Psoas muscle (tissue), 8 donors: Measurements from ENCODE around the gene VWA8. TPM values are rescaled to one million over a fixed set of nuclear protein-coding genes. Genes with fewer than 3 reads are reported as not detected.

ENCODE experiments used
- ATAC-seq, 4 donors: fragments of 200-7000 bp; cut with Tn5 transposase; one replicate each; pipeline ENCODE4 v1.9.1; 2020; ENCODE audit warnings: moderate library complexity in 3 of 4, mild to moderate bottlenecking in 2 of 4
- DNase-seq, 2 donors: peaks; one replicate each; pipeline ENCODE4 v3.0.0-alpha.2; 2020
- H3K27ac ChIP-seq: fragments of 200-600 bp; one replicate; pipeline ENCODE4 v1.8.0; 2022
- H3K27me3 ChIP-seq, 3 donors: fragments of 200-600 bp in 1 of 3; one replicate each; pipeline versions ENCODE4 v1.6.1 to v1.8.0; 2013 to 2022; ENCODE audit warnings: low read length in 2 of 3, mild to moderate bottlenecking in 2 of 3, moderate library complexity in 1 of 3; ENCODE audit not compliant: insufficient read depth in 3 of 3
- H3K36me3 ChIP-seq, 2 donors: fragments of 200-600 bp in 1 of 2; one replicate each; pipeline versions ENCODE4 v1.6.1 to v1.8.0; 2013 to 2022; ENCODE audit warnings: low read depth in 1 of 2, mild to moderate bottlenecking in 1 of 2, moderate library complexity in 1 of 2; ENCODE audit not compliant: insufficient read depth in 1 of 2
- H3K4me1 ChIP-seq: fragments of 200-600 bp; one replicate; pipeline ENCODE4 v1.8.0; 2022
- H3K4me3 ChIP-seq: fragments of 200-600 bp; one replicate; pipeline ENCODE4 v1.8.0; 2022; ENCODE audit warnings: mild to moderate bottlenecking
- H3K9me3 ChIP-seq: fragments of 200-600 bp; one replicate; pipeline ENCODE4 v1.8.0; 2022
- CTCF ChIP-seq: fragments of 200-600 bp; IDR thresholded peaks from one replicate; pipeline ENCODE4 v1.8.0; 2022; ENCODE audit warnings: antibody characterized with exemption
- WGBS, 3 donors: extraction: QIAGEN DNeasy Blood & Tissue Kit; methylation state at CpG; one replicate each; pipeline versions ENCODE4 v1.1.6 to v1.1.7; 2013; 5-methylcytosine and 5-hydroxymethylcytosine counted together
- intact Hi-C, 2 donors: fragments of 100-400 bp; cut with DNase I; formaldehyde crosslinking; loops; one replicate each; pipeline versions ENCODE4 v1.11.0 to v1.14.2; 2022
- polyA plus RNA-seq, 3 donors: library from polyadenylated mRNA; stranded (reverse); fragments of 200-250 nt; gene quantifications; one replicate each; pipeline ENCODE4 v1.2.3, GENCODE V29; 2013
- total RNA-seq, 4 donors: library from RNA; stranded (reverse); fragmentation: NEBNext Ultra II Directional in 2 of 4; extraction: Animal tissue kit (Norgen Biotek cat#: 25700) in 2 of 4; gene quantifications; one replicate each; pipeline versions ENCODE4 v1.2.1 to v1.2.4, GENCODE V29; 2021 to 2023
- donor health status: healthy with polysubstance abuse.
- donor health status: DM: no; HTN: no; CAD: no; lungs with moderate emphysema.
- donor health status: Bipolar disorder and iron deficiency.
- donor health status: healthy.
- donor health status: DM: yes; HTN: yes; CAD: no.
- donor health status: DM: no; HTN: no; CAD: no.
- donor health status: DM: no; HTN: no; CAD: no.
- donor health status: DM: yes; HTN: yes; CAD: no.

Gene VWA8
- total and polyA plus RNA-seq, 7 donors: 8.6 to 50.5 (median 30.1) TPM

GRCh38 chr13:41966671-41967070 lies 5.8 kb upstream of the VWA8 start:
- no peaks in the 10 kb centered on the region for H3K9me3 ChIP-seq
- H3K4me1 ChIP-seq: peaks cover 4% of the 10 kb centered on the region
- H3K36me3 ChIP-seq: no peaks in the 10 kb centered on the region
- intact Hi-C loops: no loop called here
- no peaks in the 10 kb centered on the region for H3K27me3 ChIP-seq
- no peak overlapping the region for H3K4me3 ChIP-seq
- ATAC-seq (no peak), DNase-seq (no peak)
- no peak overlapping the region for H3K27ac ChIP-seq
- no peak for TF ChIP-seq CTCF
- WGBS, 3 donors: 88 to 93% (median 91%) methylated on average over 1 of the region's 1 CpG

GRCh38 chr13:41962994-41963393 lies 2.1 kb upstream of the VWA8 start:
- Histone ChIP-seq H3K27me3 (no peaks in the 10 kb centered on the region), H3K4me1 (peaks cover 8% of the 10 kb centered on the region), H3K4me3 (no peak overlapping the region), H3K36me3 (no peaks in the 10 kb centered on the region), H3K9me3 (no peaks in the 10 kb centered on the region), H3K27ac (no peak overlapping the region)
- no peak for DNase-seq
- TF ChIP-seq CTCF: no peak
- intact Hi-C loops: loop anchor here in 1 of 2 donors (5.0 kb wide), 1 partner anchor 79 kb away; no protein-coding TSS in a partner anchor
- no peak for ATAC-seq
- 90 to 98% (median 95%) methylated on average over 1 of the region's 1 CpG for WGBS, 3 donors

GRCh38 chr13:41961466-41961760 lies 504 bp upstream of the VWA8 start:
- no peak for TF ChIP-seq CTCF
- Histone ChIP-seq H3K36me3 (no peaks in the 10 kb centered on the region), H3K9me3 (no peaks in the 10 kb centered on the region), H3K27me3 (no peaks in the 10 kb centered on the region), H3K4me1 (peaks cover 12% of the 10 kb centered on the region), H3K27ac (peak overlapping the region; percentile 89), H3K4me3 (peak overlapping the region; percentile 96)
- DNase-seq (no peak), ATAC-seq (no peak)
- intact Hi-C loops: loop anchor here in 1 of 2 donors (5.0 kb wide), 1 partner anchor 81 kb away; no protein-coding TSS in a partner anchor
- whole genome bisulfite sequencing, 3 donors: 18 to 28% (median 25%) methylated on average over 6 of the region's 6 CpGs

GRCh38 chr13:41960211-41960636 lies 685 bp downstream of the VWA8 start:
- H3K4me1 ChIP-seq: peaks cover 18% of the 10 kb centered on the region
- ATAC-seq (peak; percentile 56 to 80 (median 66)), DNase-seq (no peak)
- no peaks in the 10 kb centered on the region for H3K36me3 ChIP-seq
- no peaks in the 10 kb centered on the region for H3K27me3 ChIP-seq
- no peaks in the 10 kb centered on the region for H3K9me3 ChIP-seq
- intact Hi-C loops: loop anchor here in 1 of 2 donors (5.0 kb wide), 1 partner anchor 82 kb away; no protein-coding TSS in a partner anchor
- H3K4me3 ChIP-seq: peak overlapping the region; percentile 96
- no peak for TF ChIP-seq CTCF
- peak overlapping the region; percentile 89 for H3K27ac ChIP-seq
- WGBS, 3 donors: 6% methylated on average over 9 of the region's 9 CpGs

- Histone ChIP-seq H3K27ac (peak overlapping the region; percentile 63), H3K27me3 (no peaks in the 10 kb centered on the region), H3K4me3 (peak overlapping the region; percentile 11), H3K36me3 (no peaks in the 10 kb centered on the region), H3K4me1 (peaks cover 37% of the 10 kb centered on the region), H3K9me3 (no peaks in the 10 kb centered on the region)
- no peak for TF ChIP-seq CTCF
- intact Hi-C loops: loop anchor here (5.0 kb wide), 2 partner anchors 39 to 86 kb away; no protein-coding TSS in a partner anchor
- no peak for DNase-seq
- ATAC-seq: no peak
Observed at GRCh38 chr13:41956272-41956671, 4.6 kb downstream of the VWA8 start.
